Lower leg skin (tissue), 3 donors: ENCODE results near the gene PEAK1.

Experiments used
- CTCF ChIP-seq, 3 donors: fragments of 450-650 bp; IDR thresholded peaks; one replicate each; pipeline ENCODE4 v1.5.1; 2016; ENCODE audit warnings: antibody characterized with exemption in 3 of 3, mild to moderate bottlenecking in 3 of 3, moderate library complexity in 2 of 3
- POLR2A ChIP-seq, 2 donors: fragments of 450-650 bp; IDR thresholded peaks; one replicate each; pipeline ENCODE4 v1.6.1; 2016 to 2017; ENCODE audit warnings: antibody characterized with exemption in 2 of 2, mild to moderate bottlenecking in 1 of 2, moderate library complexity in 1 of 2

- TF ChIP-seq CTCF (IDR thresholded peaks at IDR 0.05) (no peak), POLR2A (IDR thresholded peaks at IDR 0.05) (no peak)
Measured at GRCh38 chr15:77083381-77084160, 336.3 kb downstream of the PEAK1 start.
